Kasumi-1 (cell line): ENCODE results near the gene SNX24.

Experiments
- DNase-seq, 2 experiments: peaks; one replicate each; lab custom pipeline; 2025; lab: John Stamatoyannopoulos, UW

The SNX24 gene

DNA sequence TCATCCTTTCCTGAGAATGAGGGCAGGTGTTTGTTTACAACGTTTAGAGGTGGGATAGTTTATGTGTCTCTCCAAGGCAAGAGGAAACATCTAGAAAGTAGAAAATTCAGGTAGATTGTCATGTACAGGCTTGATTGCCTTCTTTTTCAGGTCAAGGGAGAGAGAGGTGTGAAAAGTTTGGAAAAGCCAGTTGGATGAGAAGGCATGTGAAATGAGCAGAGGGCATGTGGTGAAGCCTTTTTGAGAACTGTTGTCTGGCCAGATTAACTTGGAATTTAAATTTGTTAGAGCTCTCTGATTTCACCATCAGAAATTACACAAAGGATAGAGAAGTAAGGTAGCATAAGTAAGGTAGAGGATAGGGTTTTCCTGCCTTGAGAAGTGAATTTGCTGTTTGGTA, 74.6 kb downstream of the SNX24 start:
- DNase-seq = no peak

DNA sequence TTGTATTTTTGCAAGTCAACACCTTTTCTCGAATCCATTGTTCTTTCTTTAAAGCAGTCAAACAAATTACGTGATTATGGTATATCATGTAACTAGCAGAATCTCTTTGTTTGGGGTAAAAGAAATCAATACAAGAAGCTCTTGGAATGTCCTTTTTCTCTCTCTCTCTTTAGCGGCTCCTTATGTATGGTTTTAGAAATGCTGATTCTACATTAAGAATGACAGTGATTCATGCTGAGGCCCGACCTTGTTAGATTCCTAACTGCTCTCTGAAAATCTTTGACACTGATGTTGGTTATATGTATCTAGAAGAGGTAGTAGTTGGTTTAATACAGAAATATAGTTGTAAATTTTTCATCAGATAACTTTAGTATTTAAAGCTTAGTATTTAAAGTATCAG, 76.4 kb downstream of the SNX24 start:
- DNase-seq = no peak

DNA sequence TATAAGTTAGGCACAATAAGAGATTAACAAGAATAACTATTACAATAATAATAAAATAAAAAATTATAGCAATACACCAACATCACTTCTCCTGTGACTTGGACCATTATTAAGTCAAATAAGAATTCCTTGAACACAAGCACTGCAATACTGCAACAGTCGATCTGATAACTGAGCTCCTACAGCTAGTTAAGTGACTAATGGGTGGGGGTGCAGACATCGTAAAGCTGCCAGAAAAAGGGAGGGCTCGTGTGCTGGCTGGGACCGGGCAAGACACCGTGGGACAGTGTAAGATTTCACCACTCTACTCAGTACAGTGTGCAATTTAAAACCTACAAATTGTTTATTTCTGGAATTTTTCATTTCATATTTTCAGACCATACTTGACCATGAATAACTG, 78.8 kb downstream of the SNX24 start:
- no peak for DNase-seq

DNA sequence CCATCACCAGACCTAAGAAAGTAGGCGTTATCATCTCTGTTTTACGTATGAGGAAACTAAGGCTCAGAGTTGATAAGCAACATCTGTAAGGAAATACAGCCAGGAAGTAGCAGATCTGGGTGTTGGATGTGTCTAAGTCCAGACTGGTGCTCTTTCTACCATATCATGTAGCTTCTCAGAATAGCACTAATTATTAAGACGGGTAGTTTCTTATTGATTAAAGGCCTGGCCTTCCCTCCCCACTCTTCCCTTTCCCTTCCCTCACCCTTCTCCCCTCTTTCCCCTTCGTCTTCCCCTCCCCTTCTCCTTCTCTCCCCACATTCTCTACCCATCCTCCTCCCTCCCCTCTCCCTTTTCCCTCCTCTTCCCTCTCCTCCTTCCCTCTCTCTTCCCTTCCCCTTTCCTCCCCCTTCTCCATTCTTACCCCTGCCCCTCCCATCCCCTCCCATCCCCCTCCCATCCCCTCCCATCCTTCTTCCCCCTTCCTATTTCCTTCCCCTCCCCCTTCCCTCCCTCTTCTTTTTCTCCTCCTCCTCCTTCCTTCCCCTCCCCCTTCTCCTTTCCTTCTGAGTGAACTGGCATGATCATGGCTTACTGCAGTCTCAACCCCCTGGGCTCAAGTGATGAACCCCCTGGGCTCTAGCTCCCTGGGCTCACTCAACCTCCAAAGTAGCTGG, 79.4 kb downstream of the SNX24 start:
- DNase-seq = no peak

DNA sequence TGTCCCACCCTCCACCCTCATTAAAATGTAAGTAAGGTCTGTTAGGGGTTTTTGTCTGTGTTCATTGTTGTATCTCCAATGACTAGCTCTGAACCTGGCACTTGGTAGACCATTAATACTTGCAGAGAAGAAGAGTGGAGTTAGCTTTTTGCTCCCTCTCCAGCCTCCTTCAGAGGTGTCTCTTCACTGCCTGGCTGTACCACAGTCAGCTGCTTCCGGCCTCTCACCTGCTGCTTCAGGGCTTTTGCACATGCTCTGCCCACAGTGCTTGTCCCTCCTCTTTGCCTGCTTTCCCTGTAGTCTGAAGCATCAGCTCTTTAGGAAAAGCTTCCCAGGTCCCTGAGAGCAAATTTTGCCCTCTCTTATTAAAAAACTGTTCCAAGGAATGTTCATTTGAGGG, 83.6 kb downstream of the SNX24 start:
- DNase-seq = no peak

DNA sequence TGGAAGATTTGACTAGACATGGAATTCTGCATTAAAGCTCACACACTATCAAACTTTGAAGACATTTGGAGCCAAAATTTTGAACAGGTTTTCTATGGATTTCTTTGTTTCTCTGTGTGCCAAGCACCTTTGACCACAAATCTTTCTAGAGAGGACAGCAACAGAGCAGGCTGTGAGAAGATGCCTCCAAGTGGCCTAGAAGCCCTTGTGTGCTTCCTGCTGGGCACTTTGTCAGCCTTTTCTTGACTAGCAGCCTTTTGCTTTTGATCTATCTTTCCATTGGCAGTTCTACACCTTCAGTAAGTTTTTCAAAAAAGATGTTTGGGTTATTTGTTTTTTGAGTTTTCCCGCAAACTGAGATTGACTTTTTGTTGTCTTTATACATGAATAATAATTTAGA, 84.6 kb downstream of the SNX24 start:
- no peak for DNase-seq

DNA sequence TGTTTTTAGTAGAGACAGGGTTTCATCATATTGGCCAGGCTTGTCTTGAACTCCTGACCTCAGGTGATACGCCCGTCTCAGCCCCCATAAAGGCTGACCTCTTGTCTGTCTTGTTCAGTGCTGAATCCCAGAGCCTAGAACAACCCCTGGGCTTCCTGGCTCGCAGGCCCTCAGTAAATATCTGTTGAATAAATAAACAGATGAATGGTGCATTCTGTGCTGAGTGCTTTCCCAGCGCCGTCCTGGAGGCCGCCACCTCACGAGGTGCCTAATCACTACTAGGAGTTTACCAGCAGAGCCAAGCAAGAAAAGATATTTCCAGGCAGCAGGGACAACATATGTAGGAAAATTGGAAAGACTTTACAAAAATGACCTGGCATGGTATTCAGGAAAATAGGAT, 88.5 kb downstream of the SNX24 start:
- DNase-seq = no peak

DNA sequence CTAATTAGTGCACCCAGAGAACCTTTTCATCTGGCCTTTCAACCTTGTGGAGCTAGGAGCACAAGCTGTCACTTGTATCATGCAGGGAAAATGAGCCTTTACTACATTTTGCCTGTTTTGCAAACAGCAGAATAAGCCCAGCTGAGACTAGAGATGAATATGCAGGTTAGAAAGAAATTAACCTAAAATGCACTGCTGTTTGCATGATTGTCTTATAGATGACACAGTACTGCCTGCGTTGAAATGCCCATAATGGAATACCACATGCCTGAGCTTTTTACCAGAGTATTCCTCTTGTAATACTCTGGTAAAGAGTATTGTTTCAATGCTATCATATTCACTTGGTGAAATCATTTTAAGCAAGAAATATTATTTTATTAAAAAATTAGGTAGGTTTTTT, 90.7 kb downstream of the SNX24 start:
- no peak for DNase-seq

DNA sequence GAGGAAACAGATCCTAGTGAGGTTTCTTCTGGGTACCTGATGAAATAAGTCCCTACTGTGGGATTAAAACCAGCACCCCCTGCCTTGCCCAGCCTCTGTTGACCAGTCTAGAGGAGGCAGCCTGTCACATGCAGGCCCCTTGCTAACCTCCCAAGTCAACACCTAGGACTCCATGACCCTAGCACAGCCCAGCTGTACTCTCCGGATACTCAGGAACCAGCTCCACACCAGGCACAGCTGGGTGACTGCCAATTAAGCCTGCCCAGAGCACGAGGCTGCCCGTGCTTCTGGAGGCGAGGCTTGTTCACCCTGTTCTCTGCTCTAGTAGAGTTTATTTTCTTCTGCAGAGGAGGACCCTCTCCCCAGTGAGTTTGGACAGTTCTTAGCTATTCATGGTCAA, 92.5 kb downstream of the SNX24 start:
- DNase-seq = no peak

DNA sequence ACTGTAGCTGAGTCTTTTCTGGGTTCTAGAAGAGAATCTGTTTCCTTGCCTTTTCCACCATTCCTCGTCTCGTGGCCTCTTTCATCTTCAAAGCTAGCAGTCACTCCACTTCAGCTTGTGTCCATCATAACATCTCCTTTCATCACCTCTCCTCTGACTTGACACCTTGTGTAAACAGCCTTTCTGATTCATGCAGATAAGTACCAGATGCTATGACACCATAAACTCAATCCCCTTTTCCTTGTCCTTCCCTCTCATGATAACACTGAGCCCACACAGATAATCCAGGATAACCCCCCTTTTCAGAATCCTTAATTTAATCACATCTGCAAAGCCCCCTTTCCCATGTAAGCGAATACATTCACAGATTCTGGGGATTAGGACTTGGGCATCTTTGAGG, 95.5 kb downstream of the SNX24 start:
- no peak for DNase-seq

DNA sequence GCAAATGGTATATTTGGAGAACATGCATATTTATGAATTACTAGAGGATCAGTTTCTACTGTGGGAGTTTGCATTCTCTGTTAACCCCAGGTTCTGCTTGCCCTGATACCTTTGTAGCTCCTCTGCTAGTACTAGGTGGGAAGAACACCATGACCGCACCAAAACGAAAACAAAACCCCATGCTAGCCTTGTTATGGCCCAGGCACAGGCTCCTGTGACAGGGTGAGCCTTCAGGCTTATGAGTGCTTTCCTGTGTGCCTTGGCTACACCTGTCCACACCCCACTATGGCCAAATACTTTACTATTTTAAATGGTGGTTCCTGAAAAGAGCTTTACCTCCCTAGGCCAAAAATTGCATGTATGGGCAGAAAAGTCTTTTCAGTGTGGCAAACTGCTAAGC, 96.3 kb downstream of the SNX24 start:
- DNase-seq = no peak

DNA sequence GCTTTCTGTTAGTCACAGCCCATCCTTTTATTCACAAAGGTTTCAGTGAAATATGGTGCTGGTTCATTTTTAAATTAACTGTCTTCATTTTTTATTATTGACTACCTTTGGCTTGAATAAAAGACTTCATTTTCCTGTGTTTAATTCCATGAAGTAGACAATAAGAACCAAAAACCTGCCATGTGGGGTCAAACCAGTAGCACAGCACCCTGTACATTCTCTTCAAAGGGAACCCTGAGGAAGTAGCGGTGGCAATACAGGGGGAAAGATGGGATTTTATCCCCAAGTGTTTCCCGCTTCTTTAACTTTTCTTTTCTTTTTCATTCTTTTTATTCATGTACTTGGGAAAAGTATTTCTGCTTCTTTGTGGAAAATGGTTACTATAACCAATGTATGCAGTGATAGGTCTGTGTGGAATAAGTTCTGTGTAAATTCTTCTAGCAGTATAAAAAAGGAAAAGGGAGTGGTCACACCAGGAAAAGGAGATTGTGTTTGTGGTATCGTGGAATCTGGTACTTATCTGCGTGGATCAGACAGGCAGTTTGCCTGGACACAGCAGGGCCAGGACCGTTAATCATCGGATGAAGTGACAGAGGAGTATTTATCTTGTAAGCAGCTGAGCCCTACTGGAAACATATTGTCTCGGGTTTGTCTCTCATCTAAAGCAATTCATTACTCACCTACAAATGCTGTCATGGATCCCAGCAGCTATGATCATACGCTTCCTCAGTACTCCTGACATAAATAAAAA, 96.9 kb downstream of the SNX24 start:
- DNase-seq = no peak

DNA sequence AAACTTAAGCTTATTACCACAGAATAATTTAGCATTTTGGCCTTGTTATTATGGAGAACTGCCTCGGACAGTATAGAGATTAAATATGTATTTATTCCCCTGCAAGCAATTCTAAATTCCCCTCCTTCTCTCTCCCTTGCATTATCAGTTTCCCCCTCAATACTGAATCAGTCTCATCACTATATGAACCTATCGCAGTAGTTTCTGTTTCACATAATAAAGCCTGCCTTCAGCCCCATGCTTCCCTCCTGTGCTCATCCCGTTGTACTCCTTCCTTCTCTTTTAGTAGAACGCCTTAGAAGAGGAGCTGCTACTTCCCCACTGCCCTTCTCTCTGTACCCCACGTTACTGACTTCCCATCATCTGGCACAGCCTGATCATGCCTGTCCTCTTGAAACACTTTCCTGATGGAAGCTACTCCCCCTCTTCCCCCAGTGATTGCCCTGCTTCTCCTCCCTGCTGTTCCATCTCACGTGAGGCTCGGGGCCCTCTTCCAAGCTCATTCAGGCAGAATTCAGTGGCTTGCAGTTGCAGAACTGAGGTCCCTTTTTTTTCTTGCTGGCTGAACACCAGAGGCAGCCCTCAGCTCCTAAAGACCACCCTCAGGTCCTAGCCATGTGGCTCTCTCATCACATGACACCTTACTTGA, 97.8 kb downstream of the SNX24 start:
- DNase-seq = no peak

DNA sequence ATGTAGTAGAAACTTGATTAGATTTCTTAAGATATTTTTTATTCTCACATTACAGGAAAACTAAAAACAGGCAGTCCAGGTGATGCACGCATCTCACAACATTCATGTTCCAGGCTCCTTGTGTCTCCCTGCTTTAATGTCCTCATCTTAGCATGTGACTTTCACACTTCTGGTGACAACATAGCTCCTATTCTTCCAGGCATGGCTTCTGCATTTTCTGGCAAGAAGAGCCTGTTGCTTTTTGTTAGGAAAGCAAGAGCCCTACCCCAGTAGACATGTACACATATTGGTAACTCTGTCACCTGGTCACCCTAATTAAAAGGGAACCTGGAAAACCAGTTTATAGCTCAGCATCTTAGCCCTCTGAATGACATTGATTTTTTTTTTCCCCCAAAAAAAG, 98.6 kb downstream of the SNX24 start:
- DNase-seq = no peak

DNA sequence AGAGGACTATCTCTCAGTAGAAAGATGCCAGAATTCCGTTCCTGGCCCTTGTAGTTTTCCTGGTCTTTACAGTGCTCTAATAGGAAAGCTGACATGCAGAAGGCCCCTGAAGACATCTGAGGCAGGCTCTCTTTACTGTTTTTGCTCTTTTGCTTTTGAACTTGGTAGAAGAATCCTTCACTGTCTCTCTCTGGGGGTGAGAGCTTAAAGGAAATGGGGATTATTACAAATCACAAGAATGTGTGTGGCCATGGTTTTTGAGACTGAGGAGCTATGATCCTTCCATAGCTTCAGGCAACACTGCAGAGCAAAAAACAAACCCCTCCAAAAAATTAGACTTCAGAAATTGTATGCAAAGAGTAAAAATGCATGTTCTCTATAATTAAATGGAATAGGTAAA, 102.0 kb downstream of the SNX24 start:
- DNase-seq = no peak

DNA sequence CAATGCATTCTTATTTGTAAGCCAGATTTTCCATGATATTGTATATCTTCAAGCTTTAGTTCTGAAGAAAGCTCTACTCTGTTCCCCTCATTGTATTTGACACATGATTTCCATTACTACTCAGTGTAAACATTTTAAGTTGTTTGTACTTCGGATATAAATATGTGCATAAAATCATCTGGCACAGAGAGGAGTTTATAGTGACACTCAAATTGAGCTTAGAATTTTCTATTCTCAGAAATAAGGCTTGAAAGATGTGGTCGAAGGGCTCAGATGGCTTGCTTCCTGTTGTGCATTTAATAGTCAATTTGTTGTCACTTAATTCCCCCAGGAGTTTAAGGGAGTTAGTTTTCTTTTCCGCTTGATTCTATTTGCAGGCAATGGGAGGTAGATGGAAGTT, 102.4 kb downstream of the SNX24 start:
- no peak for DNase-seq

DNA sequence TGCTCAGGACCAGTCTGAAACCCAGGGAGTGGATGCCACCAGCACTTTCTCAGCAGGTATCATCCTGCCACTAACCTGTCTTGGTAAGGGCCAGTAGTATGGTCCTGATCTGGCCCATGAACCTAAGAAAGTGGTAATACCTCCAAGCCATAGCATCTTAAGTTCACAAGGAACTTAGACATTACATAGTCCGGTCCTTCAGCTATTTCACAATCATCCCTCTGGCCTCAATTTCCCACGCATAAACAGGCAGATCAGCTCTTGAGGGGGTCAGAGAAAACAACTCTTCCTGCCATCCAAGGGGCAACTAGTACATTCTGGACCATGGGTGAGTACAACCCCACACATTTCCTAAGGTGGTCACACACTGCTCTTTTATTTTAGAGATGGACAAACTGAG, 102.9 kb downstream of the SNX24 start:
- DNase-seq = no peak

DNA sequence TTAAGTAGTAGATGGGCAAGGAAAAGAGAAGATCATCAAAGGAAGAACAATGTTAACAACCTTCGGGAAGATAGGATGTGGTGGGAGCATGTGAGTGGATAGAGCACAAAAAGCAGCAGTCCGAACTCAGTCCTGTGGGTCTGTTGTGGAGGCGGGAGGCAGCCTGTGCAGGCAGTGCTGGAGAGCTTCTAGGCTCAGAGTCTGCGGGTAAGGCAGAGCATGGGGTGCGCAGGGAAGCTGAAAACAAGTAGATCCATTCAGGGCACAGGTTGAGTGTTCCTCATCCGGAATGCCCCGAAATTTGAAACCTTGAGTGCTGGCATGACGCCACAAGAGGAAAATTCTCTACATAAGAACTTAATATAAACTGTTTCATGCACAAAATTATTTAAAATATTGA, 106.2 kb downstream of the SNX24 start:
- DNase-seq = no peak

DNA sequence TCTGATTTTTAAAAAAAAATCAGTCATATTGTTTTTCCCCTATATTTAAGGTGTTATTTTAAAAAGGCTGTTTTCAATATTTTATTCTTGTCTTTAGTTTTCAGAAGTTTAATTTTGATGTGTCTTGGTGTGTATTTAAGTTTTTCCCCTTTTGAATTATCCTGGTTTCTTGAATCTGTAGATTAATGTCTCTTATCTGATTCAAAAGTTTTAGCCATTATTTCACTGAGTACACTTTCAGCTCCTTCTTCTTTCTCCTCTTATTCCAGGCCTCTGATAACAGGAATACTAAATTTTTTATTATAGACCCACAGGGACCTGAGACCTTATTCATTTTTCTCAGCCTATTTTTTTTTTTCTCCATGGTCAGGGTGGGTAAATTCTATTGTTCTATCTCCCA, 109.3 kb downstream of the SNX24 start:
- DNase-seq = no peak

DNA sequence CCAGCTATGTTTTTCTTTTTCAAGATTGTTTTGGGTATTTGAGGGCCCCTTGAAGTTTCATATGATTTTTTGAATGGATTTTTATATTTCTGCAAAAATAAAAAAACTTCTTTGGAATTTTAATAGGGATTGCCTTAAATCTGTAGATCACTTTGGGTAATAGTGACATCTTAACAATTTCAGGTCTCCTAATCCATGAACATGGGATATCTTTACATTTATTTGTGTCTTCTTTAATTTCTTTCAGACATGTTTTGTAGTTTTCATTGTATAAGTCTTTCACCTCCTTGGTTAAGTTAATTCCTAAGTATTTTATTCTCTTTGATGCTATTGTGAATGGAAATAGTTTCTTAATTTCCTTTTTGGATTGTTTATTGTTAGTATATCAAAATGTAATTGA, 112.0 kb downstream of the SNX24 start:
- DNase-seq = no peak

DNA sequence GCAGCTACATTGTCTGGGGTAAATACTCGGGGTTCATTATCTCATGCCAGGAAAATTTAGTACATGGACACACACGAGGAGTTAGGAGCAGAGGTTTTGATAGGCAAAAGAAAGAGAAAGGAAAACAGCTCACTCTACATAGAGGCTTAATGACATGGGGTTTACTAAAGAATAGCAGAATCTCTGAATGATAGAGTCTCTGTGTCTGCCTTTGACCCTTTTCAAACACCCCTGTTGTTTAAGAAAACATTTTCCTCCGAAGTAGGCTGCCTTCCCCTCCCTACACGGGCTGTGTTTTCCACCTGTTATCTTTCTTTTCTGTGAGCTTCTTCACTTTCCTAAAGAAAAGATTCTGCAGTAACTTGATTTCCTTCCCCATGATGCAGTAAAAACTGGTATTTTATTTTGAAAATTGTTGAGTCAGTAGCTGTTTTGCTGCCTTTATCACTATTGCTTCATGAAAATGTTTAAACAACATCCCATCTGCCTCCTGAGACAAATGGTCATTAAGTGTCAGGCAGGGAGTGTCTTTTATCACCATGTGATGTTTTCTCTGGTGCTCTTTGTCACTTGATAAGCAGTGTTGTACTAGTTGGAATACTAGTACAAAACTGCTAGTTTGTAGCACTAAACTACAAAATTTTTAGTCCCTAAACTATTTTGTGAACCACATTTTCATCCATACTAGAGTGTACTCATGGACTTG, 114.5 kb downstream of the SNX24 start:
- DNase-seq = no peak

DNA sequence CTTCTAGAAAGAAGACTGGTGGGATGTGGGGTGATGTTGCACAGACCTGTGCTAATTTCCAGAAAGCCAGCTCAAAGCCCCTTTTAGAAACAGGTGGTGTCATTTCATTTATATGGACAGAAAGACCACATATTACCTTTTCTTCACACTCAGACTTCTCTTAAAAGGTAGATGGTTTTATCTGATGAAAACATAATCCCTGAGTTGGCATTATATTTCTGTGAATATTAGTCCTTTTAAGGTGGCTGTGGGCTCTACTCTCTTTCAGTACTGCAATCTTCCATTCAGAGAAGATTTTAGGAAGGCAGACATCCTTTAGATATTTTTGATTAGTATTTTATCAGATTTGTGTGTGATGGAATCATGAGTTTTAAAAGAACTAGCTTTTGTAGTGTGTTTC, 117.9 kb downstream of the SNX24 start:
- DNase-seq = no peak

DNA sequence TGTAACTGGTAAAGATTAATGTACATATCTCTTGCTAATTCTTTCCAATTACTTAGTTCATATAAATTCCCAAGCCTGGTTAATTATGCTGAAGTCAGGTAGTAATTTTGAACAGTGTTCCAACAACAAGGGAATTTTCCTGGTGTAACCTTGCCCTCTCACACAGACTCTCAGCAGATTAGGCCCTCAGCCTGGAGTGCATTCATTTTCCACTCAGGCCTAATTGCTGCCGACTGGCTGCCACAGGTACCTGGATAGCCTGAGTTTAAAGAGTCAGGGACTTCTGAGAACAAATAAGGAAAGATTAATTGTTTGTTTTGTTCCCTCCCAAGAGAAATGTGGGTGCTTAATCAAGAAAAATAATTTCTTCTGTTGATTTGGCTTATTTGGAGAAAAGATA, 119.7 kb downstream of the SNX24 start:
- DNase-seq = no peak
